OCI-LY3 (cell line): ENCODE data around the gene MTOR.

Source experiments
- H2AFZ ChIP-seq: fragments of 200-600, 300-600 bp; shearing (Covaris generic); 2 replicates; pipeline ENCODE4 v1.6.0; 2014; ENCODE audit warnings: antibody characterized with exemption, low read depth, low read length
- H3K27ac ChIP-seq: fragments of 200-600, 300-600 bp; sonication (generic); 2 replicates; pipeline ENCODE4 v1.5.1; 2014; ENCODE audit warnings: mild to moderate bottlenecking, low read length, moderate library complexity, mixed read lengths
- H3K27me3 ChIP-seq: fragments of 200-600, 300-600 bp; sonication (generic); 2 replicates; pipeline ENCODE4 v1.6.1; 2014; ENCODE audit warnings: low read depth, low read length, mixed read lengths
- H3K36me3 ChIP-seq: fragments of 200-600, 300-600 bp; sonication (generic); replicated peaks from 2 replicates; pipeline ENCODE3; 2014; ENCODE audit warnings: low read depth, low read length, mixed read lengths
- H3K4me1 ChIP-seq: fragments of 300-600, 200-600 bp; sonication (generic); 2 replicates; pipeline ENCODE4 v1.6.1; 2014; ENCODE audit warnings: low read length, mixed read lengths
- H3K4me2 ChIP-seq: fragments of 200-600, 300-600 bp; sonication (generic); 2 replicates; pipeline ENCODE4 v1.6.1; 2014; ENCODE audit warnings: low read length, mixed read lengths
- H3K4me3 ChIP-seq: fragments of 300-600, 200-600 bp; sonication (generic); 2 replicates; pipeline ENCODE4 v1.5.1; 2014; ENCODE audit warnings: antibody characterized with exemption, mild to moderate bottlenecking, low read length, moderate library complexity
- H3K79me2 ChIP-seq: fragments of 300-600, 200-600 bp; shearing (Covaris generic); 2 replicates; pipeline ENCODE4 v1.6.1; 2014; ENCODE audit warnings: mild to moderate bottlenecking, low read length, mixed read lengths
- H3K9ac ChIP-seq: fragments of 300-600, 200-600 bp; shearing (Covaris generic); 2 replicates; pipeline ENCODE4 v1.6.0; 2014; ENCODE audit warnings: mild to moderate bottlenecking, low read length, moderate library complexity
- H3K9me3 ChIP-seq: fragments of 200-600, 300-600 bp; shearing (Covaris generic); 2 replicates; pipeline ENCODE4 v1.6.1; 2014; ENCODE audit warnings: low read length, mixed read lengths; ENCODE audit not compliant: insufficient read depth
- H4K20me1 ChIP-seq: fragments of 200-600, 300-600 bp; sonication (generic); 2 replicates; pipeline ENCODE4 v1.6.1; 2016; ENCODE audit warnings: low read length, mixed read lengths; ENCODE audit not compliant: insufficient read depth
- CTCF ChIP-seq: fragments of 200-600, 300-600 bp; sonication (generic); IDR thresholded peaks from 2 replicates; pipeline ENCODE4 v1.5.1; 2014; ENCODE audit warnings: antibody characterized with exemption, low read length, low read depth
- EZH2phosphoT487 ChIP-seq: fragments of 200-600 bp; shearing (Covaris generic); IDR thresholded peaks from 2 replicates; pipeline ENCODE4 v1.6.1; 2018; ENCODE audit warnings: antibody characterized with exemption, mixed run types, low read depth

MTOR gene

GRCh38 chr1:11248169-11248568, 14.2 kb downstream of the MTOR start:
- Histone ChIP-seq H4K20me1 (no peaks in the 10 kb centered on the region), H3K4me1 (no peaks in the 10 kb centered on the region), H3K4me3 (no peak overlapping the region), H3K9me3 (no peaks in the 10 kb centered on the region), H3K4me2 (no peak overlapping the region), H2AFZ (no peak overlapping the region), H3K9ac (no peak overlapping the region), H3K27me3 (no peaks in the 10 kb centered on the region), H3K36me3 (peaks cover 26% of the 10 kb centered on the region), H3K27ac (no peak overlapping the region), H3K79me2 (no peaks in the 10 kb centered on the region)
- TF ChIP-seq EZH2phosphoT487 = no peak
- TF ChIP-seq CTCF = no peak

- Histone ChIP-seq H3K4me2 (no peak overlapping the region), H3K27ac (no peak overlapping the region), H3K4me1 (no peaks in the 10 kb centered on the region), H3K79me2 (no peaks in the 10 kb centered on the region), H4K20me1 (no peaks in the 10 kb centered on the region), H2AFZ (no peak overlapping the region), H3K9ac (no peak overlapping the region), H3K9me3 (no peaks in the 10 kb centered on the region), H3K4me3 (no peak overlapping the region), H3K36me3 (peaks cover 15% of the 10 kb centered on the region), H3K27me3 (no peaks in the 10 kb centered on the region)
- TF ChIP-seq EZH2phosphoT487 (no peak), CTCF (no peak)
These were observed 16.2 kb downstream of the MTOR start for GRCh38 chr1:11245904-11246719.

GRCh38 chr1:11245248-11245647, 17.1 kb downstream of the MTOR start:
- H3K27ac ChIP-seq = no peak overlapping the region
- H3K9me3 ChIP-seq = no peaks in the 10 kb centered on the region
- H3K36me3 ChIP-seq = peaks cover 6% of the 10 kb centered on the region
- H3K27me3 ChIP-seq = no peaks in the 10 kb centered on the region
- H3K4me2 ChIP-seq = no peak overlapping the region
- H3K4me3 ChIP-seq = no peak overlapping the region
- no peak overlapping the region for H2AFZ ChIP-seq
- no peak overlapping the region for H3K9ac ChIP-seq
- H3K79me2 ChIP-seq = no peaks in the 10 kb centered on the region
- no peaks in the 10 kb centered on the region for H4K20me1 ChIP-seq
- H3K4me1 ChIP-seq = no peaks in the 10 kb centered on the region
- TF ChIP-seq CTCF (no peak), EZH2phosphoT487 (no peak)

- Histone ChIP-seq H3K9me3 (no peaks in the 10 kb centered on the region), H3K9ac (no peak overlapping the region), H4K20me1 (no peaks in the 10 kb centered on the region), H3K4me2 (no peak overlapping the region), H3K27me3 (no peaks in the 10 kb centered on the region), H3K36me3 (peaks cover 3% of the 10 kb centered on the region), H3K4me3 (no peak overlapping the region), H3K79me2 (no peaks in the 10 kb centered on the region), H3K27ac (no peak overlapping the region), H2AFZ (no peak overlapping the region), H3K4me1 (no peaks in the 10 kb centered on the region)
- TF ChIP-seq EZH2phosphoT487 (no peak), CTCF (no peak)
These were observed 24.0 kb downstream of the MTOR start for GRCh38 chr1:11238311-11238710.
